NOMO-1 treated with DMSO at 0.1 percent for 48 hours (cell line): ENCODE measurements around the gene FRS2.
A peak's percentile ranks its signal among the peaks of the same experiment; 100 is the strongest.

Experiments used
- DNase-seq: peaks from one replicate; lab custom pipeline; 2025; ENCODE audit not compliant: unreplicated experiment; lab: John Stamatoyannopoulos, UW

The FRS2 gene

GRCh38 chr12:69524331-69524630 is 54.1 kb downstream of the FRS2 start:
- DNase-seq: no peak

GRCh38 chr12:69524755-69525469 is 54.7 kb downstream of the FRS2 start:
- no peak for DNase-seq

GRCh38 chr12:69527506-69528272 is 57.5 kb downstream of the FRS2 start:
- no peak for DNase-seq

GRCh38 chr12:69529021-69529420 is 58.8 kb downstream of the FRS2 start:
- DNase-seq: no peak

- no peak for DNase-seq
These were observed 63.7 kb downstream of the FRS2 start for GRCh38 chr12:69533844-69534243.

GRCh38 chr12:69534389-69534822 is 64.2 kb downstream of the FRS2 start:
- no peak for DNase-seq

- DNase-seq: no peak
These were observed 70.8 kb downstream of the FRS2 start for GRCh38 chr12:69540987-69541386.

GRCh38 chr12:69544087-69544486 is 73.9 kb downstream of the FRS2 start:
- no peak for DNase-seq

- peak; percentile 5 for DNase-seq
These were observed 74.9 kb downstream of the FRS2 start for GRCh38 chr12:69545081-69545480.

- DNase-seq: no peak
These were observed 76.7 kb downstream of the FRS2 start for GRCh38 chr12:69546693-69547438.

GRCh38 chr12:69548687-69549086 is 78.5 kb downstream of the FRS2 start:
- no peak for DNase-seq

- no peak for DNase-seq
These were observed 80.6 kb downstream of the FRS2 start for GRCh38 chr12:69550569-69551350.

- no peak for DNase-seq
These were observed 83.5 kb downstream of the FRS2 start for GRCh38 chr12:69553628-69554248.

- no peak for DNase-seq
These were observed 85.3 kb downstream of the FRS2 start for GRCh38 chr12:69555461-69555860.

- DNase-seq: no peak
These were observed 86.2 kb downstream of the FRS2 start for GRCh38 chr12:69556383-69556782.

- DNase-seq: no peak
These were observed 93.1 kb downstream of the FRS2 start for GRCh38 chr12:69563166-69563762.

GRCh38 chr12:69566603-69567002 is 96.4 kb downstream of the FRS2 start:
- no peak for DNase-seq

- no peak for DNase-seq
These were observed 99.0 kb downstream of the FRS2 start for GRCh38 chr12:69569236-69569635.

- no peak for DNase-seq
These were observed 99.9 kb downstream of the FRS2 start for GRCh38 chr12:69570000-69570516.
